Psoas muscle (tissue), 8 donors: Measurements from ENCODE around the gene EIF1B. TPM values are rescaled to one million over a fixed set of nuclear protein-coding genes. Genes with fewer than 3 reads are reported as not detected.

Source experiments
- ATAC-seq, 4 donors: fragments of 200-7000 bp; cut with Tn5 transposase; one replicate each; pipeline ENCODE4 v1.9.1; 2020; ENCODE audit warnings: moderate library complexity in 3 of 4, mild to moderate bottlenecking in 2 of 4
- DNase-seq, 2 donors: peaks; one replicate each; pipeline ENCODE4 v3.0.0-alpha.2; 2020
- H3K27ac ChIP-seq: fragments of 200-600 bp; one replicate; pipeline ENCODE4 v1.8.0; 2022
- H3K27me3 ChIP-seq, 3 donors: fragments of 200-600 bp in 1 of 3; one replicate each; pipeline versions ENCODE4 v1.6.1 to v1.8.0; 2013 to 2022; ENCODE audit warnings: low read length in 2 of 3, mild to moderate bottlenecking in 2 of 3, moderate library complexity in 1 of 3; ENCODE audit not compliant: insufficient read depth in 3 of 3
- H3K36me3 ChIP-seq, 2 donors: fragments of 200-600 bp in 1 of 2; one replicate each; pipeline versions ENCODE4 v1.6.1 to v1.8.0; 2013 to 2022; ENCODE audit warnings: low read depth in 1 of 2, mild to moderate bottlenecking in 1 of 2, moderate library complexity in 1 of 2; ENCODE audit not compliant: insufficient read depth in 1 of 2
- H3K4me1 ChIP-seq: fragments of 200-600 bp; one replicate; pipeline ENCODE4 v1.8.0; 2022
- H3K4me3 ChIP-seq: fragments of 200-600 bp; one replicate; pipeline ENCODE4 v1.8.0; 2022; ENCODE audit warnings: mild to moderate bottlenecking
- H3K9me3 ChIP-seq: fragments of 200-600 bp; one replicate; pipeline ENCODE4 v1.8.0; 2022
- WGBS, 3 donors: extraction: QIAGEN DNeasy Blood & Tissue Kit; methylation state at CpG; one replicate each; pipeline versions ENCODE4 v1.1.6 to v1.1.7; 2013; 5-methylcytosine and 5-hydroxymethylcytosine counted together
- intact Hi-C, 2 donors: fragments of 100-400 bp; cut with DNase I; formaldehyde crosslinking; loops; one replicate each; pipeline versions ENCODE4 v1.11.0 to v1.14.2; 2022
- polyA plus RNA-seq, 3 donors: library from polyadenylated mRNA; stranded (reverse); fragments of 200-250 nt; gene quantifications; one replicate each; pipeline ENCODE4 v1.2.3, GENCODE V29; 2013
- total RNA-seq, 4 donors: library from RNA; stranded (reverse); fragmentation: NEBNext Ultra II Directional in 2 of 4; extraction: Animal tissue kit (Norgen Biotek cat#: 25700) in 2 of 4; gene quantifications; one replicate each; pipeline versions ENCODE4 v1.2.1 to v1.2.4, GENCODE V29; 2021 to 2023
- TF ChIP-seq, protein P1 (sequence below): fragments of 200-600 bp; IDR thresholded peaks from one replicate; pipeline ENCODE4 v1.8.0; 2022; ENCODE audit warnings: antibody characterized with exemption
- donor health status: healthy with polysubstance abuse.
- donor health status: DM: no; HTN: no; CAD: no; lungs with moderate emphysema.
- donor health status: Bipolar disorder and iron deficiency.
- donor health status: healthy.
- donor health status: DM: yes; HTN: yes; CAD: no.
- donor health status: DM: no; HTN: no; CAD: no.
- donor health status: DM: no; HTN: no; CAD: no.
- donor health status: DM: yes; HTN: yes; CAD: no.

The EIF1B gene
- total and polyA plus RNA-seq, 7 donors = 60.1 to 205 (median 75.8) TPM

DNA sequence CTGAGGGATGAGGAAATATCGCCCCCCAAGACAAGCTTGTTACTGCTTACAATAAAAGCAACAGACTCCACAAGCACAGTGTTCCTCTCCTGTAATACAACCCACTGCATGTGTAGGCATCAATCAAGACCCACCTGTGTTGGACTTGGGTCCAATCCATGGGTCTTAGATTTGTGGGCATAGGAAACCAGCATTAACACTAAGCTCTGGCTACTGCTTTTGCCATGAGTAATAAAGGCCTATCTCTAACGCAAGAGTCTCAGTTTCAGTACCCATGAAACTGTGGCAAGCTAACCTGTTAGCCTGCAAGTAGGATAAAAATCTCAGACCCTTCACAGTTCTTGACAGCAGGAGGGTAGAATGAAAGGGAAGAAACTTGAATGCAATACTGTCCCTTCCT lies 5.2 kb upstream of the EIF1B start:
- Histone ChIP-seq H3K4me3 (no peak overlapping the region), H3K36me3 (peaks cover 6 to 11% of the 10 kb centered on the region in 2 donors), H3K27me3 (no peaks in the 10 kb centered on the region), H3K27ac (peak overlapping the region; percentile 64), H3K4me1 (peaks cover 31% of the 10 kb centered on the region), H3K9me3 (no peaks in the 10 kb centered on the region)
- DNase-seq (no peak), ATAC-seq (peak; percentile 55 to 60 (median 58))
- intact Hi-C loops = loop anchor here in 1 of 2 donors (10.0 kb wide), 1 partner anchor 900 kb away; the partner anchor contains the start of gene RPSA
- 37 to 57% (median 40%) methylated on average over 2 of the region's 2 CpGs for WGBS, 3 donors
- TF ChIP-seq, protein P1, sequence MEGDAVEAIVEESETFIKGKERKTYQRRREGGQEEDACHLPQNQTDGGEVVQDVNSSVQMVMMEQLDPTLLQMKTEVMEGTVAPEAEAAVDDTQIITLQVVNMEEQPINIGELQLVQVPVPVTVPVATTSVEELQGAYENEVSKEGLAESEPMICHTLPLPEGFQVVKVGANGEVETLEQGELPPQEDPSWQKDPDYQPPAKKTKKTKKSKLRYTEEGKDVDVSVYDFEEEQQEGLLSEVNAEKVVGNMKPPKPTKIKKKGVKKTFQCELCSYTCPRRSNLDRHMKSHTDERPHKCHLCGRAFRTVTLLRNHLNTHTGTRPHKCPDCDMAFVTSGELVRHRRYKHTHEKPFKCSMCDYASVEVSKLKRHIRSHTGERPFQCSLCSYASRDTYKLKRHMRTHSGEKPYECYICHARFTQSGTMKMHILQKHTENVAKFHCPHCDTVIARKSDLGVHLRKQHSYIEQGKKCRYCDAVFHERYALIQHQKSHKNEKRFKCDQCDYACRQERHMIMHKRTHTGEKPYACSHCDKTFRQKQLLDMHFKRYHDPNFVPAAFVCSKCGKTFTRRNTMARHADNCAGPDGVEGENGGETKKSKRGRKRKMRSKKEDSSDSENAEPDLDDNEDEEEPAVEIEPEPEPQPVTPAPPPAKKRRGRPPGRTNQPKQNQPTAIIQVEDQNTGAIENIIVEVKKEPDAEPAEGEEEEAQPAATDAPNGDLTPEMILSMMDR = no peak

DNA sequence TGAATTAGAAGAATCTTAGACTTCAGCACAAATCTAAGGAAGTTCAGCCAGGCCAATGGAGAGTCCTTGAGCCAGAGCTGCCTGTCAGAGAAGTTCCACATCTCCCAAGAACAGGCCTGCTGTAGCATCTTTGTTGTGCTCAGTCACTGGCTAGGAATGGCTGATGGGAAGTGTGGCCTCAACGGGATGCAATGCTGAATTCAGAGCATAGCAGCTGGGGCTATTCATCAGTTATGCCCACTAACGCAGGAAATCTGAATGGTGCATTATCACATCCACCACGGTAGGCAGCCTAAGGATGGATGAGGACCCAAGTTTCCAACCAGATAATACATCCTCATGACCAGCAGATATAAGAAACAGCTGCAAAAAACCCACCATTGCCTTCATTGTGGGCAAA lies 3.2 kb upstream of the EIF1B start:
- DNase-seq (no peak), ATAC-seq (no peak)
- 59 to 80% (median 70%) methylated on average over 3 of the region's 3 CpGs for WGBS, 3 donors
- H3K4me1 ChIP-seq = peaks cover 38% of the 10 kb centered on the region
- no peaks in the 10 kb centered on the region for H3K9me3 ChIP-seq
- H3K4me3 ChIP-seq = no peak overlapping the region
- H3K27ac ChIP-seq = no peak overlapping the region
- H3K36me3 ChIP-seq = peaks cover 0 to 6% of the 10 kb centered on the region in 2 donors
- no peaks in the 10 kb centered on the region for H3K27me3 ChIP-seq
- TF ChIP-seq, protein P1 = no peak
- intact Hi-C loops = loop anchor here in 1 of 2 donors (10.0 kb wide), 1 partner anchor 902 kb away; the partner anchor contains the start of gene RPSA

DNA sequence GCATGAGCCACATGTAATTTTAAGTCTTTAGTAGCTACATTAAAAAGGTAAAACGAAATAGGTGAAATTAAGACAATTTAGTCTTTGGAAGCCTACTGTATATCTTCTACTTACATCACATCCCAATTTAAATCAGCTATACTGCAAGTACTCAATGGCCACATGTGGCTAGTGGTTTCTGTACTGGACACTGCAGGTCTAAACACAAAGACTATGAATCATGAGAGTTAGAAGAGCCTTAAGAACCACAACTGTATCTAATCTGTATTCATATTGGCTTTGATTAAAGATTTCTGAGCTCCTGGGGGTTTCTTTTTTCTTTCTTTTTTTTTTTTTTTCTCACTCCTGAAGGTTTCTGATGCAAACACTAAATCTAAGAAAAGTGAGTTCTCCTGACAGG lies 2.3 kb upstream of the EIF1B start:
- Histone ChIP-seq H3K9me3 (no peaks in the 10 kb centered on the region), H3K4me3 (no peak overlapping the region), H3K36me3 (peaks cover 0 to 14% of the 10 kb centered on the region in 2 donors), H3K27me3 (no peaks in the 10 kb centered on the region), H3K27ac (no peak overlapping the region), H3K4me1 (peaks cover 47% of the 10 kb centered on the region)
- intact Hi-C loops = loop anchor here in 1 of 2 donors (10.0 kb wide), 1 partner anchor 902 kb away; the partner anchor contains the start of gene RPSA
- no peak for DNase-seq
- 88 to 91% (median 89%) methylated on average over 1 of the region's 1 CpG for WGBS, 3 donors
- TF ChIP-seq, protein P1 = no peak
- ATAC-seq = no peak

DNA sequence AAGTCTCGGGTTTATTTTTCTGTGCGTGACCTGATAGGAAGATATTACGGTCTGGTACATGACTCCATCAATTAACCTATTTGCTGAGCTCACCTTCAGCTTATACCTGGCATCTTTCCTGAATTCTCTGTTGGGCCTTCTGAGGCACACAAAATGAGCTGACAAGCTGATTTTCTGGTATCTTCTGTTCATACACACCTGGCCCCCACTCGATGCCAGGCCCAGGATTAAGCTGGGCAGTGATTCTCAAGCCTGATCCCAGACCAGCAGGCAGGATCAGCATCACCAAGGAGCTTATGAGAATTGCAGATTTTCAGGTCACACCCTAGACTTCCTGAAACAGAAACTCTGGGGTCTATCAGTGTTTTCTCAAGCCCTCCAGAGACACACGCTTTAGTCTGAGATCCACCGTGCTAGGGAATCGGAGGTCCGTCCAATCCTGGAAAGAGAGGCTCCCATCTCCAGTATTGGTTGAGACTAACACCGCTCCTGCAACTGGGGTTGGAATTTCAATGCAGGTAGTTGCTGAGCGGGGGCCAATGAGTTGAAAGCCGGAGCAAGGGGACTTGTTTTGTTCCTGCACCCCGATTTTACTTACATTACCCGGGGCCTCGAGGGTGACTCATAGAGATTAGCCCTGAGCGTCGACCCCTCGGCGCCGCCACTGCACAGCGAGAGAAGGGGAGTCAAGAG lies 636 bp upstream of the EIF1B start:
- WGBS, 3 donors = 16 to 25% (median 20%) methylated on average over 20 of the region's 20 CpGs
- Histone ChIP-seq H3K27me3 (no peaks in the 10 kb centered on the region), H3K4me3 (peak overlapping the region; percentile 85), H3K36me3 (peaks cover 3 to 31% of the 10 kb centered on the region in 2 donors), H3K4me1 (peaks cover 47% of the 10 kb centered on the region), H3K9me3 (no peaks in the 10 kb centered on the region), H3K27ac (peak overlapping the region; percentile 96)
- TF ChIP-seq, protein P1 = no peak
- DNase-seq = no peak
- ATAC-seq = peak; percentile 1 to 13 (median 2)
- intact Hi-C loops = loop anchor here in 1 of 2 donors (10.0 kb wide), 1 partner anchor 904 kb away; the partner anchor contains the start of gene RPSA
